Suprapubic skin (tissue), 4 donors: ENCODE data around the gene VAT1.
"Not testable (repeated sequence)": the region's sequence is repeated elsewhere in the genome, so short reads cannot be mapped to it uniquely, and the experiment has no call there.

ENCODE experiments used
- EP300 ChIP-seq: sonication (generic); formaldehyde crosslinking; IDR thresholded peaks from one replicate; pipeline ENCODE4 v1.6.1; 2017; ENCODE audit warnings: antibody characterized with exemption
- POLR2A ChIP-seq, 2 donors: fragments of 450-650 bp; IDR thresholded peaks; one replicate each; pipeline ENCODE4 v1.6.1; 2017; ENCODE audit warnings: antibody characterized with exemption in 2 of 2, mild to moderate bottlenecking in 2 of 2, moderate library complexity in 2 of 2
- POLR2AphosphoS5 ChIP-seq, 3 donors: sonication (generic); formaldehyde crosslinking; IDR thresholded peaks; one replicate each; pipeline ENCODE4 v1.6.1; 2017; ENCODE audit warnings: antibody characterized with exemption in 3 of 3
- TF ChIP-seq, protein P1 (sequence below), 2 donors: fragments of 200-600 bp in 1 of 2; fragments of 450-650 bp in 1 of 2; sonication (generic) in 1 of 2; IDR thresholded peaks; one replicate each; pipeline ENCODE4 v1.5.1; 2016 to 2019; ENCODE audit warnings: antibody characterized with exemption in 2 of 2, mild to moderate bottlenecking in 1 of 2, moderate library complexity in 1 of 2

DNA sequence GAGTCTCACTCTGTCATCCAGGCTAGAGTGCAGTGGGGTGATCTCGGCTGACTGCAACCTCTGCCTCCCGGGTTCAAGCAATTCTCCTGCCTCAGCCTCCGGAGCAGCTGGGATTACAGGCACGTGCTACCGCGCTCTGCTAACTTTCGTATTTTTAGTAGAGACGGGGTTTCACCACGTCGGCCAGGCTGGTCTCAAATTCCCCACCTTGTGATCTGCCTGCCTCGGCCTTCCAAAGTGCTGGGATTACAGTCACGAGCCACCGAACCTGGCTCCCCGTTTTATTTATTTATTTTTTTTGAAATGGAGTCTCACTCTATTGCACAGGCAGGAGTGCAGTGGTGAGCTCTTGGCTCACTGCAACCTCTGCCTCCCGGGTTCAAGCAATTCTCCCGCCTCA, 46.5 kb downstream of the VAT1 start:
- TF ChIP-seq, protein P1, sequence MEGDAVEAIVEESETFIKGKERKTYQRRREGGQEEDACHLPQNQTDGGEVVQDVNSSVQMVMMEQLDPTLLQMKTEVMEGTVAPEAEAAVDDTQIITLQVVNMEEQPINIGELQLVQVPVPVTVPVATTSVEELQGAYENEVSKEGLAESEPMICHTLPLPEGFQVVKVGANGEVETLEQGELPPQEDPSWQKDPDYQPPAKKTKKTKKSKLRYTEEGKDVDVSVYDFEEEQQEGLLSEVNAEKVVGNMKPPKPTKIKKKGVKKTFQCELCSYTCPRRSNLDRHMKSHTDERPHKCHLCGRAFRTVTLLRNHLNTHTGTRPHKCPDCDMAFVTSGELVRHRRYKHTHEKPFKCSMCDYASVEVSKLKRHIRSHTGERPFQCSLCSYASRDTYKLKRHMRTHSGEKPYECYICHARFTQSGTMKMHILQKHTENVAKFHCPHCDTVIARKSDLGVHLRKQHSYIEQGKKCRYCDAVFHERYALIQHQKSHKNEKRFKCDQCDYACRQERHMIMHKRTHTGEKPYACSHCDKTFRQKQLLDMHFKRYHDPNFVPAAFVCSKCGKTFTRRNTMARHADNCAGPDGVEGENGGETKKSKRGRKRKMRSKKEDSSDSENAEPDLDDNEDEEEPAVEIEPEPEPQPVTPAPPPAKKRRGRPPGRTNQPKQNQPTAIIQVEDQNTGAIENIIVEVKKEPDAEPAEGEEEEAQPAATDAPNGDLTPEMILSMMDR (IDR thresholded peaks at IDR 0.05), result not testable (repeated sequence)
- TF ChIP-seq POLR2A (IDR thresholded peaks at IDR 0.05); EP300; POLR2AphosphoS5 (IDR thresholded peaks at IDR 0.05): not testable (repeated sequence)
